OCI-LY7 (cell line): Measurements from ENCODE around the gene PLA2G4D.

Experiments
- CTCF ChIP-seq: fragments of 200-600 bp; sonication (generic); conservative IDR thresholded peaks from 2 replicates; pipeline ENCODE4 v1.5.1; 2014; ENCODE audit warnings: mild to moderate bottlenecking, antibody characterized with exemption, low read length, moderate library complexity, mixed read lengths
- EZH2phosphoT487 ChIP-seq: fragments of 200-600 bp; sonication (generic); IDR thresholded peaks from 2 replicates; pipeline ENCODE4 v1.6.1; 2018; ENCODE audit warnings: low read depth, borderline replicate concordance, mild to moderate bottlenecking, mixed run types, antibody characterized with exemption, low read length, moderate library complexity, mixed read lengths

- TF ChIP-seq CTCF (no peak), EZH2phosphoT487 (no peak)
Observed at GRCh38 chr15:42085721-42086120, 8.6 kb downstream of the PLA2G4D start.
